DOHH2 (cell line): ENCODE results near the gene NF1.

Experiments
- H3F3A ChIP-seq: fragments of 200-600 bp; sonication (generic), shearing (Covaris generic); 2 replicates; pipeline ENCODE4 v1.6.0; 2016; ENCODE audit warnings: antibody characterized with exemption, mild to moderate bottlenecking; ENCODE audit not compliant: control insufficient read depth, insufficient read depth
- H3K27ac ChIP-seq: fragments of 200-600 bp; sonication (generic); 2 replicates; pipeline ENCODE4 v1.5.1; 2014; ENCODE audit warnings: low read depth, mild to moderate bottlenecking, low read length, moderate library complexity
- H3K27me3 ChIP-seq: fragments of 200-600 bp; sonication (generic); 2 replicates; pipeline ENCODE4 v1.6.1; 2014; ENCODE audit warnings: mild to moderate bottlenecking, low read length, mixed read lengths; ENCODE audit not compliant: control insufficient read depth
- H3K36me3 ChIP-seq: fragments of 200-600 bp; sonication (generic); 2 replicates; pipeline ENCODE4 v1.6.1; 2014; ENCODE audit warnings: mild to moderate bottlenecking, low read length, moderate library complexity, mixed read lengths; ENCODE audit not compliant: control insufficient read depth
- H3K4me1 ChIP-seq: fragments of 200-600 bp; sonication (generic); 2 replicates; pipeline ENCODE4 v1.6.1; 2014; ENCODE audit warnings: mild to moderate bottlenecking, low read length, mixed read lengths; ENCODE audit not compliant: control insufficient read depth
- H3K4me2 ChIP-seq: fragments of 200-600 bp; sonication (generic); 2 replicates; pipeline ENCODE4 v1.6.0; 2014; ENCODE audit warnings: mild to moderate bottlenecking, low read length, moderate library complexity
- H3K4me3 ChIP-seq: fragments of 200-600 bp; sonication (generic); 2 replicates; pipeline ENCODE4 v1.5.1; 2014; ENCODE audit warnings: mild to moderate bottlenecking, low read length, mixed read lengths
- H3K79me2 ChIP-seq: fragments of 200-600 bp; sonication (generic); 2 replicates; pipeline ENCODE4 v1.6.1; 2014; ENCODE audit warnings: mild to moderate bottlenecking, low read length, mixed read lengths; ENCODE audit not compliant: control insufficient read depth
- H3K9me2 ChIP-seq: fragments of 200-600 bp; sonication (generic); replicated peaks from 2 replicates; pipeline ENCODE4 v1.6.1; 2014; ENCODE audit warnings: mild to moderate bottlenecking, low read length, mixed read lengths; ENCODE audit not compliant: control insufficient read depth
- H3K9me3 ChIP-seq: fragments of 200-600 bp; sonication (generic); 2 replicates; pipeline ENCODE4 v1.6.1; 2014; ENCODE audit warnings: antibody characterized with exemption, low read length, mixed read lengths; ENCODE audit not compliant: control insufficient read depth, insufficient read depth
- H4K20me1 ChIP-seq: fragments of 200-600 bp; sonication (generic); 2 replicates; pipeline ENCODE4 v1.6.0; 2014; ENCODE audit warnings: low read depth, mild to moderate bottlenecking, antibody characterized with exemption, low read length, moderate library complexity; ENCODE audit not compliant: control insufficient read depth, insufficient read depth
- EZH2phosphoT487 ChIP-seq: fragments of 200-600 bp; sonication (generic); IDR thresholded peaks from 2 replicates; pipeline ENCODE4 v1.6.1; 2017; ENCODE audit warnings: borderline replicate concordance, mild to moderate bottlenecking, antibody characterized with exemption, low read length, moderate library complexity, mixed read lengths
- TF ChIP-seq, protein P1 (sequence below): fragments of 200-600 bp; sonication (generic); IDR thresholded peaks from one replicate; pipeline ENCODE4 v1.5.1; 2014; ENCODE audit warnings: antibody characterized with exemption, mild to moderate bottlenecking, low read depth, low read length; ENCODE audit not compliant: poor library complexity, severe bottlenecking

Gene NF1

DNA sequence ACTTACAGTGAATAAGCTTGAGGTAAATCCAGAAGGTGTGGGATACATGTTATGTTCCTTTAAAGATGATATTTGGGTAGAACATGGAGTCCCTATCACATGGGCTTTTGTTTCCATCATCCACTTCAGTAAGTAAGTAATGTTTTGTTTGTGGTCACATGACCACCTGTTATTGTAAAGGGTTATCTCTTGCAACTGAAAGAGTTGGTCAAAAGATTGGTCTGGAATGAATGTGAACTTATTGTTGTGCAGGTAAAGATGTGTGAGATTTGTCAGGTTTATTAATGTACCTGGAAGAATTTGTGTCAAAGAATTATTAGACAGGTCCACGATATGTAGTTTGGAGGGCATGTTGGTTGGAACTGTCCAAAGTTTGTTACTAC is 200.7 kb downstream of the NF1 start:
- Histone ChIP-seq H3K27me3 (no peaks in the 10 kb centered on the region), H3K9me3 (no peaks in the 10 kb centered on the region), H4K20me1 (no peaks in the 10 kb centered on the region), H3K79me2 (no peaks in the 10 kb centered on the region), H3K4me3 (no peak overlapping the region), H3K36me3 (0 out of 2 replicates have a peak, but pooled peaks cover 4% of the 10 kb centered on the region), H3K4me1 (no peaks in the 10 kb centered on the region), H3K27ac (no peak overlapping the region), H3K9me2 (no peaks in the 10 kb centered on the region), H3F3A (0 out of 2 replicates have a peak, but pooled peaks cover 3% of the 10 kb centered on the region), H3K4me2 (no peak overlapping the region)
- TF ChIP-seq, protein P1, sequence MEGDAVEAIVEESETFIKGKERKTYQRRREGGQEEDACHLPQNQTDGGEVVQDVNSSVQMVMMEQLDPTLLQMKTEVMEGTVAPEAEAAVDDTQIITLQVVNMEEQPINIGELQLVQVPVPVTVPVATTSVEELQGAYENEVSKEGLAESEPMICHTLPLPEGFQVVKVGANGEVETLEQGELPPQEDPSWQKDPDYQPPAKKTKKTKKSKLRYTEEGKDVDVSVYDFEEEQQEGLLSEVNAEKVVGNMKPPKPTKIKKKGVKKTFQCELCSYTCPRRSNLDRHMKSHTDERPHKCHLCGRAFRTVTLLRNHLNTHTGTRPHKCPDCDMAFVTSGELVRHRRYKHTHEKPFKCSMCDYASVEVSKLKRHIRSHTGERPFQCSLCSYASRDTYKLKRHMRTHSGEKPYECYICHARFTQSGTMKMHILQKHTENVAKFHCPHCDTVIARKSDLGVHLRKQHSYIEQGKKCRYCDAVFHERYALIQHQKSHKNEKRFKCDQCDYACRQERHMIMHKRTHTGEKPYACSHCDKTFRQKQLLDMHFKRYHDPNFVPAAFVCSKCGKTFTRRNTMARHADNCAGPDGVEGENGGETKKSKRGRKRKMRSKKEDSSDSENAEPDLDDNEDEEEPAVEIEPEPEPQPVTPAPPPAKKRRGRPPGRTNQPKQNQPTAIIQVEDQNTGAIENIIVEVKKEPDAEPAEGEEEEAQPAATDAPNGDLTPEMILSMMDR = no peak

DNA sequence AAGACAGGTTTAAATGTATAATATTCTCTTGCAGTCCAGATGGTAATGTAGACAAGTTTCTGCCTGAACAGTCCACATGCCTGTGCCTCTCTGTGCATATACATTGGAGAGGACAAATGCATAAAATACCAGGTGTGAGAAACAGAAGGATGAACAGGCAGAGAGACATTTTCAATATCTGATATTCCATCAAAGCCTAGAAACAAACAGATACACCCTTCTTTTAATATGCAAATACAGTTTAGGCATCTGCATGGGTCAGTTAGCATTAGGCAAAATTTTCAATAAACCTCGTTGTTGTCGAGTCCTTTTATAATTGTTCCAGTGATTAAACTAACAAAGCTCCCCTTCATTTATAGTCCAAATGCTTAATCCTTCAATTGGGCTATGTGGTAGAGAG is 201.4 kb downstream of the NF1 start:
- no peak overlapping the region for H3K4me2 ChIP-seq
- H3K27ac ChIP-seq = no peak overlapping the region
- no peaks in the 10 kb centered on the region for H3K79me2 ChIP-seq
- H3K4me3 ChIP-seq = no peak overlapping the region
- TF ChIP-seq, protein P1 = no peak
- TF ChIP-seq EZH2phosphoT487 = no peak
- H3K27me3 ChIP-seq = no peaks in the 10 kb centered on the region
- no peaks in the 10 kb centered on the region for H4K20me1 ChIP-seq
- no peaks in the 10 kb centered on the region for H3K9me3 ChIP-seq
- H3F3A ChIP-seq = peaks cover 2% of the 10 kb centered on the region; the same call in 1 of the 2 replicates
- H3K9me2 ChIP-seq = no peaks in the 10 kb centered on the region
- no peaks in the 10 kb centered on the region for H3K4me1 ChIP-seq
- 0 out of 2 replicates have a peak, but pooled peaks cover 4% of the 10 kb centered on the region for H3K36me3 ChIP-seq

DNA sequence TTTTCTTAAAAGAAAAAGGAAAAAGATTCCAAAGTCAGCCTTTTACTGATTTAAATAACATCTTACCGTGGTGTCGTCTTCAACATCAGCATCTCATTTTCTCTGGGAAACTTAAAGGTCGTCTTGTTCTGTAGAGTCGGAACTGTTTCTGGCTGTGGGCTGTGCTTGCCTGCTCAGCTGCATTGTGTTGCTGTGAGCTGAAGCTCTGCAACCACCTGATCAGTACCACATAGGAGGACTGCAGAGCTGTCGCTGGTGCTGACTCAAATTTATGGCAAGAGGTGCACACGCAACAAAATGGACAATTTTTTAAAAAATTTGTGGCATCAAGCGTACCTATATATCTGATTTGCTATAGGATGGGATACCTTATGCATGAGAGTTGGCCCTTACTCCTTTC is 202.3 kb downstream of the NF1 start, which contains the start of gene OMG:
Gene OMG, minus strand, starts transcription at position 150 of the 400 bp plus-strand sequence. CDS start 908 bp downstream, outside the sequence.
- Histone ChIP-seq H3K9me3 (no peaks in the 10 kb centered on the region), H3K79me2 (no peaks in the 10 kb centered on the region)
- TF ChIP-seq, protein P1 = no peak
- no peak for TF ChIP-seq EZH2phosphoT487

More for the DNA sequence above, 202.3 kb downstream of the NF1 start, which contains the start of gene OMG:
- no peak within 1 kb of the TSS for H3K4me3 ChIP-seq
- no peaks in the 10 kb centered on the region for H3K4me1 ChIP-seq
- H3F3A ChIP-seq = peaks cover 8% of the 10 kb centered on the region; the same call in 1 of the 2 replicates
- H3K4me2 ChIP-seq = no peak within 1 kb of the TSS
- no peaks in the 10 kb centered on the region for H4K20me1 ChIP-seq
- no peaks in the 10 kb centered on the region for H3K27me3 ChIP-seq
- H3K9me2 ChIP-seq = no peaks in the 10 kb centered on the region
- H3K36me3 ChIP-seq = peaks cover 7% of the 10 kb centered on the region; the same call in 1 of the 2 replicates
- no peak within 1 kb of the TSS for H3K27ac ChIP-seq
